ENCODE data around the gene FOXP1. TPM values are rescaled to one million over a fixed set of nuclear protein-coding genes. Genes with fewer than 3 reads are reported as not detected.

The FOXP1 gene
- total and polyA plus RNA-seq, 12 donors: 4.8 to 56.0 (median 43.8) TPM

DNA sequence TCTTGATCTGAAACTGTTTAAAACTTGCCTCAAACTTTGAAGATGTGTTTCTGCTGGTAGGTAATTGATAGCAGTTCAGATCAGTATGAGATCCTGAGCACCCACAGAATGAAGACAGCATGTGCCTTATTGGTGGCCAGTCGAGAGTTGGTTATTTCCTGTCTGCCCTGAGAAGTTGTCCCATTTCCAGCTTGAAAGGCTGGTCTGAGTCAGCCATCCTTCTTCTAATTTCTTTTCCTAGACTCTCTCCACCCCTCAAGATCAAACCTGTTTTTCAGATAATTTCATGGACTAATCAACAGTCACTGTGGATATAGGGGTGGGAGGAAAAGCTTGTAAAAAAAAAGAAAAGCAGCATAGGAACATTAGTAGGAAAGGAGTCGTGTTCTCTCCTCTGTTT, 464.4 kb downstream of the FOXP1 start:
- TF ChIP-seq, protein P1, sequence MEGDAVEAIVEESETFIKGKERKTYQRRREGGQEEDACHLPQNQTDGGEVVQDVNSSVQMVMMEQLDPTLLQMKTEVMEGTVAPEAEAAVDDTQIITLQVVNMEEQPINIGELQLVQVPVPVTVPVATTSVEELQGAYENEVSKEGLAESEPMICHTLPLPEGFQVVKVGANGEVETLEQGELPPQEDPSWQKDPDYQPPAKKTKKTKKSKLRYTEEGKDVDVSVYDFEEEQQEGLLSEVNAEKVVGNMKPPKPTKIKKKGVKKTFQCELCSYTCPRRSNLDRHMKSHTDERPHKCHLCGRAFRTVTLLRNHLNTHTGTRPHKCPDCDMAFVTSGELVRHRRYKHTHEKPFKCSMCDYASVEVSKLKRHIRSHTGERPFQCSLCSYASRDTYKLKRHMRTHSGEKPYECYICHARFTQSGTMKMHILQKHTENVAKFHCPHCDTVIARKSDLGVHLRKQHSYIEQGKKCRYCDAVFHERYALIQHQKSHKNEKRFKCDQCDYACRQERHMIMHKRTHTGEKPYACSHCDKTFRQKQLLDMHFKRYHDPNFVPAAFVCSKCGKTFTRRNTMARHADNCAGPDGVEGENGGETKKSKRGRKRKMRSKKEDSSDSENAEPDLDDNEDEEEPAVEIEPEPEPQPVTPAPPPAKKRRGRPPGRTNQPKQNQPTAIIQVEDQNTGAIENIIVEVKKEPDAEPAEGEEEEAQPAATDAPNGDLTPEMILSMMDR (IDR thresholded peaks at IDR 0.05): no peak
- Histone ChIP-seq H3K27ac (peak overlapping the region in 3 of 10 donors; percentile 0 to 45 (median 10)), H3K9me3 (no peaks in the 10 kb centered on the region), H3K36me3 (peaks cover 0 to 6% (median 0%) of the 10 kb centered on the region in 9 donors), H3K4me1 (peaks cover 0 to 54% (median 35%) of the 10 kb centered on the region in 9 donors), H3K4me3 (no peak overlapping the region), H3K27me3 (no peaks in the 10 kb centered on the region)
- ATAC-seq (peak in 1 of 8 donors; percentile 4), DNase-seq (no peak)
- intact Hi-C loops (cut with DNase I): no loop called here
- 61 to 62% methylated on average over 2 of the region's 2 CpGs for WGBS, 2 donors

DNA sequence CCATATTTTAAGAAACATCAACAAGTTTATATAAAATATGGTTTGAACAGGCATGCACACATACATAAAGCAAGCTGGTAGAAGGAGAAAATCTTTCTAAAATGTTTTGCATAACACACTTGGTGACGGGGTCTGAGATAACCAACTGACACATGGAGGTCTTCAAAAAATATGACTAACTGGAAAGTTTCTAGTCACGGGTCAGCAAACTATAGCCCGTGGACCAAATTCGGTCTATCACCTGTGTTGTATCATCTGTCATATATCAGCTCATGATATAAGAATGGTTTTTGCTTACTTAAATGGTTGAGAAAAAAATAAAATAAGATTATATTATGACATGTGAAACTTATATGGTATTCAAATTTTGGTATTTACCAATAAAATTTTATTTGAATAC, 465.1 kb downstream of the FOXP1 start:
- intact Hi-C loops (cut with DNase I): no loop called here
- H3K9me3 ChIP-seq: no peaks in the 10 kb centered on the region
- peak overlapping the region in 1 of 10 donors; percentile 45 for H3K27ac ChIP-seq
- WGBS, 2 donors: 57 to 71% methylated on average over 4 of the region's 4 CpGs
- DNase-seq (no peak), ATAC-seq (no peak)
- peaks cover 0 to 9% (median 0%) of the 10 kb centered on the region in 9 donors for H3K36me3 ChIP-seq
- TF ChIP-seq, protein P1 (IDR thresholded peaks at IDR 0.05): no peak
- peaks cover 0 to 47% (median 31%) of the 10 kb centered on the region in 9 donors for H3K4me1 ChIP-seq
- no peak overlapping the region for H3K4me3 ChIP-seq
- H3K27me3 ChIP-seq: no peaks in the 10 kb centered on the region

DNA sequence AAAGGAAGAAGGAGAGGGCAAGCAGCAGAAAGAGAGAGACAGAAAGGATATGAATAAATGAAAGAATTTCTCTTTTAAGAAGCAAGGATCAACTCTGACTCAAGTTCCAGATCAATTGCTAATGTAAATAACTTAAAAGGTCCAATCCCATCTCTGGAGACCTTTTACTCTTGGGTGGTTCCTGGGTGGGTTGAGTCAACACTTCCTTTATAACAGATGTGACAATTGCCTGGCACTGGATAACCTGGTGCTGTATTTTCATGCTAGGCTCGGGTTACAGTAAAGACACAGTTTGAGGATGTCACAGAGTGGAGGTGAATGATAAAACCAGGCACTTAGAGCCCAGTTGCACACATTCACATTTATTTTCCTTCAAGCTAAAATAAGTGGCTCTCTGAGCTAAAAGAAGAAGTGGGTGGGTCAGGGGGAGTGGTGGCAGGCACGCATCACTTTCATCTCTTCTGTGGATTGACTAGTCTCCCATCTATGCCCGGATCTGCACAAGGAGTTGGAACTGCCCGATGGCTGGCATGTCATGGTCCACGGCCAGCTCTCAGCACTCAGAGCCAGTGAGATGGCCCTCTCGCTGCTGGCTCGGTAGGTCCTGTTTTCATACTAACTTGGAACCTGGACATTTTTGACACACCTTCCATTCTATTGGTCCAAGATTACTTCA, 465.8 kb downstream of the FOXP1 start:
- peaks cover 0 to 9% (median 0%) of the 10 kb centered on the region in 9 donors for H3K36me3 ChIP-seq
- peak overlapping the region in 1 of 10 donors; percentile 32 for H3K27ac ChIP-seq
- intact Hi-C loops (cut with DNase I): no loop called here
- H3K4me1 ChIP-seq: peaks cover 0 to 46% (median 32%) of the 10 kb centered on the region in 9 donors
- no peak overlapping the region for H3K4me3 ChIP-seq
- TF ChIP-seq, protein P1 (IDR thresholded peaks at IDR 0.05): no peak
- no peaks in the 10 kb centered on the region for H3K27me3 ChIP-seq
- WGBS, 2 donors: 52 to 55% methylated on average over 7 of the region's 7 CpGs
- DNase-seq: no peak
- peak in 4 of 8 donors; percentile 57 to 78 (median 71) for ATAC-seq
- H3K9me3 ChIP-seq: no peaks in the 10 kb centered on the region

DNA sequence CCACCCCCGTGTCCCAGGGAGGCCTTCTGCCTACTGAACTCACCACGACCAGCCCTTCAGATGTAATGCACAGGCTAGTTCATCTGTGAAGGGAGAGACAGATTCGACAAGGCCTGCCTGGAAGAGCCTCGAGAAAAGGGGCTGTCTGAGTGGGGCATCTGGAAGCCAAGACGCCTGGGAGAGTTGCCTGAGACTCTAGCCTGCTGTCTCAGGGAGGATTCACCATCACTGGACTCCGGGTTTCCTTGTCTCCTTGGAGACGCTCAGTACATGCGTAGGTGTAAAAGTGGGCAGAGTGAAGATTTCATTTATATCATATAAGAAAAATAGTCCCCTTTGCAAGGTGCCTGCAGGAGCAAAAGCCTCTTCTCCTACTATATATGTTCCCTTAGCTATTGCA, 468.9 kb downstream of the FOXP1 start:
- H3K9me3 ChIP-seq: no peaks in the 10 kb centered on the region
- ATAC-seq (no peak), DNase-seq (no peak)
- TF ChIP-seq, protein P1 (IDR thresholded peaks at IDR 0.05): no peak
- intact Hi-C loops (cut with DNase I): no loop called here
- WGBS, 2 donors: 82 to 88% methylated on average over 8 of the region's 8 CpGs
- H3K4me1 ChIP-seq: peaks cover 0 to 56% (median 41%) of the 10 kb centered on the region in 9 donors
- H3K4me3 ChIP-seq: no peak overlapping the region
- H3K27me3 ChIP-seq: no peaks in the 10 kb centered on the region
- no peak overlapping the region for H3K27ac ChIP-seq
- peaks cover 0 to 40% (median 9%) of the 10 kb centered on the region in 9 donors for H3K36me3 ChIP-seq

All from heart right ventricle (tissue), 16 donors.